A549 (cell line): ENCODE data around the gene SYT6. TPM values are rescaled to one million over a fixed set of nuclear protein-coding genes. Genes with fewer than 3 reads are reported as not detected.

Experiments used
- ATAC-seq, 2 experiments: fragments of 200-7000 bp in 1 of 2; fragments of >200 bp in 1 of 2; cut with Nextera tagmentation in 1 of 2; cut with Tn5 transposase in 1 of 2; 3 replicates each; pipeline versions ENCODE4 v1.8.0 to v1.9.1; 2018 to 2020; ENCODE audit warnings: mild to moderate bottlenecking in 1 of 2, moderate library complexity in 1 of 2
- CTCF ChIA-PET: fragments of 300-600 bp; sonication (Branson Sonifier 250); formaldehyde crosslinking; extraction: SDS; loops from one replicate; lab custom pipeline; 2021; ENCODE audit warnings: antibody characterized with exemption, inconsistent platforms; lab: Yijun Ruan, JAX
- POLR2A ChIA-PET: fragments of 350-600 bp; formaldehyde crosslinking; extraction: SDS; loops from one replicate; lab custom pipeline; 2021; ENCODE audit warnings: antibody characterized with exemption, inconsistent platforms; lab: Yijun Ruan, JAX
- DNase-seq, 2 experiments: peaks; one replicate each; pipeline versions ENCODE4 v3.0.0 to v3.0.0-alpha.2; 2011 to 2016; ENCODE audit warnings: low read depth in 1 of 2, low spot score in 1 of 2
- FAIRE-seq: peaks from 2 replicates; lab custom pipeline; 2011; peaks lifted over from hg19 to GRCh38; lab: Jason Lieb, UNC
- H3K27ac ChIP-seq, 2 experiments: fragments of >200 bp; sonication (Bioruptor Twin); formaldehyde crosslinking; 3 replicates each; pipeline ENCODE4 v1.5.1; 2016 to 2017
- H3K4me1 ChIP-seq: fragments of >200 bp; sonication (Bioruptor Twin); formaldehyde crosslinking; 3 replicates; pipeline ENCODE4 v1.6.1; 2016
- H3K4me2 ChIP-seq: fragments of >200 bp; sonication (Bioruptor Twin); formaldehyde crosslinking; 3 replicates; pipeline ENCODE4 v1.6.1; 2016
- H3K4me3 ChIP-seq: fragments of >200 bp; sonication (Bioruptor Twin); formaldehyde crosslinking; 3 replicates; pipeline ENCODE4 v1.5.1; 2016
- H3K9me3 ChIP-seq: fragments of >200 bp; sonication (Bioruptor Twin); formaldehyde crosslinking; 3 replicates; pipeline ENCODE4 v1.6.1; 2016
- CBX8 ChIP-seq: fragments of 200-600 bp; sonication (generic); IDR thresholded peaks from 2 replicates; pipeline ENCODE4 v1.6.1; 2016
- E2F6 ChIP-seq: IDR thresholded peaks from 2 replicates; pipeline ENCODE4 v1.6.1; 2012; ENCODE audit warnings: low read depth, borderline replicate concordance
- FOXS1 ChIP-seq: fragments of 250-450 bp; sonication (Bioruptor Pico); IDR thresholded peaks from 2 replicates; pipeline ENCODE4 v1.5.0; 2020; ENCODE audit warnings: mild to moderate bottlenecking, moderate library complexity
- GATA3 ChIP-seq: IDR thresholded peaks from 2 replicates; pipeline ENCODE4 v1.6.1; 2012; ENCODE audit warnings: borderline replicate concordance
- HDAC2 ChIP-seq: fragments of 200-600 bp; sonication (generic); IDR thresholded peaks from 2 replicates; pipeline ENCODE4 v1.6.1; 2016
- HES2 ChIP-seq: fragments of >200 bp; sonication (Bioruptor Twin); formaldehyde crosslinking; IDR thresholded peaks from 2 replicates; pipeline ENCODE4 v1.6.1; 2016
- HEYL ChIP-seq: fragments of 250-450 bp; sonication (Bioruptor Pico); IDR thresholded peaks from 2 replicates; pipeline ENCODE4 v1.8.0; 2021; ENCODE audit warnings: mild to moderate bottlenecking, moderate library complexity
- HMGXB4 ChIP-seq: fragments of 250-450 bp; sonication (Bioruptor Pico); IDR thresholded peaks from 2 replicates; pipeline ENCODE4 v1.5.0; 2021; ENCODE audit warnings: mild to moderate bottlenecking, moderate library complexity, borderline replicate concordance
- HOXB13 ChIP-seq: fragments of 250-450 bp; sonication (Bioruptor Pico); IDR thresholded peaks from 2 replicates; pipeline ENCODE4 v1.5.0; 2020; ENCODE audit warnings: low read depth, mild to moderate bottlenecking, moderate library complexity
- KDM5A ChIP-seq: fragments of 200-600 bp; sonication (generic); IDR thresholded peaks from 2 replicates; pipeline ENCODE4 v1.6.1; 2016; ENCODE audit warnings: antibody characterized with exemption, mild to moderate bottlenecking
- MYC ChIP-seq: IDR thresholded peaks from 2 replicates; pipeline ENCODE4 v1.6.1; 2012; ENCODE audit warnings: mild to moderate bottlenecking, inconsistent platforms, low read length, improper control_type of control experiment, borderline replicate concordance
- NFE2L2 ChIP-seq: fragments of 150-350 bp; conservative IDR thresholded peaks from 2 replicates; pipeline ENCODE4 v1.6.1; 2014; ENCODE audit warnings: low read length
- NPAS2 ChIP-seq: fragments of 250-450 bp; sonication (Bioruptor Pico); IDR thresholded peaks from 2 replicates; pipeline ENCODE4 v1.8.0; 2022; ENCODE audit warnings: mild to moderate bottlenecking, moderate library complexity, borderline replicate concordance
- PBX3 ChIP-seq: IDR thresholded peaks from 2 replicates; pipeline ENCODE4 v1.6.1; 2012
- PHF8 ChIP-seq: fragments of 200-600 bp; sonication (generic); IDR thresholded peaks from 2 replicates; pipeline ENCODE4 v1.6.1; 2016; ENCODE audit warnings: low read depth, mild to moderate bottlenecking, antibody characterized with exemption, moderate library complexity, borderline replicate concordance
- RAD21 ChIP-seq, 2 experiments: fragments of >200 bp in 1 of 2; sonication (Bioruptor Twin) in 1 of 2; formaldehyde crosslinking in 1 of 2; IDR thresholded peaks in 1 of 2; conservative IDR thresholded peaks in 1 of 2; 2 replicates in 1 of 2; 3 replicates in 1 of 2; pipeline ENCODE4 v1.6.1; 2012 to 2018; ENCODE audit warnings: inconsistent platforms in 1 of 2
- RARB ChIP-seq: fragments of 250-450 bp; sonication (Bioruptor Pico); IDR thresholded peaks from 2 replicates; pipeline ENCODE4 v1.8.0; 2021; ENCODE audit warnings: mild to moderate bottlenecking, moderate library complexity
- TFCP2L1 ChIP-seq: fragments of 250-450 bp; sonication (Bioruptor Pico); IDR thresholded peaks from 2 replicates; pipeline ENCODE4 v1.5.0; 2021; ENCODE audit warnings: mild to moderate bottlenecking
- USF2 ChIP-seq: fragments of 450-650 bp; IDR thresholded peaks from 2 replicates; pipeline ENCODE4 v1.6.1; 2014; ENCODE audit warnings: antibody characterized with exemption
- ZFP36 ChIP-seq: fragments of 450-650 bp; IDR thresholded peaks from 2 replicates; pipeline ENCODE4 v1.6.1; 2014; ENCODE audit warnings: borderline replicate concordance; ENCODE audit not compliant: partially characterized antibody
- WGBS: methylation state at CpG from one replicate; pipeline ENCODE4 v1.1.6; 2017; ENCODE audit errors: missing lambda C conversion rate; 5-methylcytosine and 5-hydroxymethylcytosine counted together
- polyA plus RNA-seq, 4 experiments: library from polyadenylated mRNA; depleted of rRNA in 3 of 4; stranded (reverse); fragments of >200 nt; fragmentation: RNase III in 1 of 4; extraction: RNeasy Plus Mini Kit Qiagen cat#74134 plus additional on column Dnase treatment in 1 of 4; gene quantifications; 2 replicates in 3 of 4; 3 replicates in 1 of 4; pipeline ENCODE4 v1.2.3, GENCODE V29; 2011 to 2017

SYT6 gene
- polyA plus RNA-seq, 2 of the 4 experiments (the other 2 are of a cell fraction): 0.57 to 1.1 TPM

GRCh38 chr1:114131526-114132220, 22.0 kb downstream of the SYT6 start:
- Histone ChIP-seq H3K4me3 (no peak overlapping the region), H3K4me2 (no peak overlapping the region), H3K27ac (no peak overlapping the region), H3K4me1 (no peaks in the 10 kb centered on the region)
- FAIRE-seq: no peak
- ATAC-seq: no peak
- no peak for TF ChIP-seq PHF8
- TF ChIP-seq RAD21 (conservative IDR thresholded peaks at IDR 0.05 in 1 of 2, IDR thresholded peaks at IDR 0.05 in 1 of 2): 0 out of 5 replicates have a peak, but pooled peaks of 1 of the 2 experiments have one; percentile 9
- TF ChIP-seq, all 56 proteins: peak for 1
- POLR2A ChIA-PET: no interaction called here
- DNase-seq: no peak
- H3K9me3 ChIP-seq: no peaks in the 10 kb centered on the region
- CTCF ChIA-PET: interaction anchor here (1.0 kb wide), 1 partner anchor 42 kb away, joined by 3 read pairs; no protein-coding TSS in a partner anchor
- WGBS: 38% methylated on average over 4 of the region's 4 CpGs

GRCh38 chr1:114130846-114131525, 22.7 kb downstream of the SYT6 start:
- CTCF ChIA-PET: interaction anchor here (1.1 kb wide), 1 partner anchor 11 kb away, joined by 3 read pairs; no protein-coding TSS in a partner anchor
- no peak overlapping the region for H3K4me3 ChIP-seq
- no peak overlapping the region for H3K27ac ChIP-seq
- no peak overlapping the region for H3K4me2 ChIP-seq
- no peak for FAIRE-seq
- no peak for DNase-seq
- no peak for ATAC-seq
- H3K4me1 ChIP-seq: no peaks in the 10 kb centered on the region
- POLR2A ChIA-PET: no interaction called here
- 53% methylated on average over 7 of the region's 7 CpGs for WGBS
- H3K9me3 ChIP-seq: no peaks in the 10 kb centered on the region
- TF ChIP-seq MYC: no peak

GRCh38 chr1:114130213-114130612, 23.5 kb downstream of the SYT6 start:
- Histone ChIP-seq H3K9me3 (no peaks in the 10 kb centered on the region), H3K4me1 (no peaks in the 10 kb centered on the region), H3K4me2 (no peak overlapping the region), H3K27ac (no peak overlapping the region), H3K4me3 (no peak overlapping the region)
- POLR2A ChIA-PET: no interaction called here
- CTCF ChIA-PET: interaction anchor here (0.6 to 1.1 kb wide), 2 partner anchors 10 to 100 kb away, joined by 3 read pairs; no protein-coding TSS in a partner anchor
- ATAC-seq (no peak), FAIRE-seq (no peak), DNase-seq (no peak)
- no peak for TF ChIP-seq ZFP36
- WGBS: 47% methylated on average over 4 of the region's 4 CpGs

GRCh38 chr1:114128293-114128692, 25.4 kb downstream of the SYT6 start:
- ChIA-PET CTCF (no interaction called here), POLR2A (no interaction called here)
- Histone ChIP-seq H3K27ac (no peak overlapping the region), H3K4me2 (no peak overlapping the region), H3K4me1 (no peaks in the 10 kb centered on the region), H3K9me3 (no peaks in the 10 kb centered on the region), H3K4me3 (no peak overlapping the region)
- FAIRE-seq (no peak), DNase-seq (no peak), ATAC-seq (no peak)
- TF ChIP-seq TFCP2L1 (CRISPR knock-in tag) (no peak), HDAC2 (no peak), GATA3 (no peak), PBX3 (no peak), FOXS1 (CRISPR knock-in tag) (no peak), NFE2L2 (no peak), USF2 (no peak), NPAS2 (CRISPR knock-in tag) (no peak), HMGXB4 (CRISPR knock-in tag) (no peak), HES2 (no peak), RARB (CRISPR knock-in tag) (no peak), HEYL (CRISPR knock-in tag) (no peak), E2F6 (no peak), KDM5A (no peak), RAD21 (conservative IDR thresholded peaks at IDR 0.05 in 1 of 2, IDR thresholded peaks at IDR 0.05 in 1 of 2) (no peak), HOXB13 (CRISPR knock-in tag) (no peak), PHF8 (no peak), CBX8 (no peak)
- WGBS: 64% methylated on average over 6 of the region's 6 CpGs
